ENCODE data around the gene NCOA1. TPM values are rescaled to one million over a fixed set of nuclear protein-coding genes. Genes with fewer than 3 reads are reported as not detected.

The NCOA1 gene
- total RNA-seq, 1 experiment from 2014 or later, result 24.6 TPM

DNA sequence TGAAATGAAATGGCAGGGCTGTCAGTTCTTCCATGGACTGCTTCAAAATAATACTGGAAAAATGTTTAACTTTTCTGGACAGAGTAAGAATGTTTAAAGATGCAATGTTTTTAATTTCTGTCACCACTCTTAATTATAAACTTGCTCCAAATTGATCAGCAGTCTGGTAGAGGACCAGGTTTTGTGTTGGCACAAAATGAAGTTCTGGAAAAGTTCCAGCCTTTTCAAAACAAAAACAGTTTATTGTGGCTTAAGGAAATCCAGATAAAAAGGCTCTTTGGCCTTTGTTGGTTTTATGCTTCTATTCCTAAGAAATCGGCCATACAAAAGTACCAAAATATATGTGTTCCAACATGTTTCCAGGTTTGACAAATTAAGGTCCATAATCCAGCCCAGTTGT is 253.3 kb downstream of the NCOA1 start:
- DNase-seq (ENCODE audit: low read depth, low spot score) (no peak), ATAC-seq (no peak)
- Histone ChIP-seq H3K27ac (ENCODE audit: low read length) (no peak overlapping the region), H3K36me3 (ENCODE audit: control insufficient read depth, insufficient read depth, low read length) (no peaks in the 10 kb centered on the region), H3K9me3 (ENCODE audit: control insufficient read depth, insufficient read depth, low read depth, low read length) (no peaks in the 10 kb centered on the region), H3K27me3 (ENCODE audit: control insufficient read depth, insufficient read depth, low read length) (no peaks in the 10 kb centered on the region), H3K4me3 (ENCODE audit: low read depth in 2 of 2, low read length in 2 of 2) (no peak overlapping the region), H3K4me1 (ENCODE audit: control insufficient read depth, insufficient read depth, low read length) (no peaks in the 10 kb centered on the region)
- in situ Hi-C loops (cut with HindIII; ENCODE audit: low pct_unique_long_range_greater_than_20kb, low sequenced_read_pairs) (no loop called here), intact Hi-C loops (cut with micrococcal nuclease; ENCODE audit: unreplicated experiment) (no loop called here)
- CTCF ChIA-PET, result no interaction called here
- no TSS peak for BruUV-seq (replicated peaks)
- TF ChIP-seq POLR2AphosphoS5 (IDR thresholded peaks at IDR 0.05; ENCODE audit: low read depth, low read length) (no peak), REST (IDR thresholded peaks at IDR 0.05; ENCODE audit: insufficient read depth in 1 of 2, low read depth in 2 of 2, low read length in 1 of 2) (no peak)
- POLR2A ChIA-PET, result no interaction called here

GRCh38 chr2:24745825-24746224 is 254.8 kb downstream of the NCOA1 start:
- H3K4me1 ChIP-seq (ENCODE audit: control insufficient read depth, insufficient read depth, low read length), result no peaks in the 10 kb centered on the region
- H3K27ac ChIP-seq (ENCODE audit: low read length), result no peak overlapping the region
- in situ Hi-C loops (cut with HindIII; ENCODE audit: low pct_unique_long_range_greater_than_20kb, low sequenced_read_pairs) (no loop called here), intact Hi-C loops (cut with micrococcal nuclease; ENCODE audit: unreplicated experiment) (no loop called here)
- ChIA-PET POLR2A (no interaction called here), CTCF (no interaction called here)
- BruUV-seq (replicated peaks), result no TSS peak
- no peaks in the 10 kb centered on the region for H3K9me3 ChIP-seq (ENCODE audit: control insufficient read depth, insufficient read depth, low read depth, low read length)
- no peak overlapping the region for H3K4me3 ChIP-seq (ENCODE audit: low read depth in 2 of 2, low read length in 2 of 2)
- no peak for TF ChIP-seq REST (IDR thresholded peaks at IDR 0.05; ENCODE audit: insufficient read depth in 1 of 2, low read depth in 2 of 2, low read length in 1 of 2)
- TF ChIP-seq CTCF (IDR thresholded peaks at IDR 0.05), result no peak
- no peak for TF ChIP-seq TCF7L2 (IDR thresholded peaks at IDR 0.05; ENCODE audit: low read depth, low read length)
- no peak for TF ChIP-seq POLR2AphosphoS5 (IDR thresholded peaks at IDR 0.05; ENCODE audit: low read depth, low read length)
- TF ChIP-seq SIN3A (IDR thresholded peaks at IDR 0.05; ENCODE audit: borderline replicate concordance, insufficient read depth, low read depth, low read length), result no peak
- no peaks in the 10 kb centered on the region for H3K27me3 ChIP-seq (ENCODE audit: control insufficient read depth, insufficient read depth, low read length)
- H3K36me3 ChIP-seq (ENCODE audit: control insufficient read depth, insufficient read depth, low read length), result no peaks in the 10 kb centered on the region
- ATAC-seq (no peak), DNase-seq (ENCODE audit: low read depth, low spot score) (no peak)

All from Panc1 (cell line).